EH (cell line): ENCODE results near the gene VASP.
"Not testable (repeated sequence)": the region's sequence is repeated elsewhere in the genome, so short reads cannot be mapped to it uniquely, and the experiment has no call there.

Source experiments
- DNase-seq: peaks from one replicate; pipeline ENCODE4 v3.0.0-alpha.2; 2015; ENCODE audit warnings: low read depth

Gene VASP

DNA sequence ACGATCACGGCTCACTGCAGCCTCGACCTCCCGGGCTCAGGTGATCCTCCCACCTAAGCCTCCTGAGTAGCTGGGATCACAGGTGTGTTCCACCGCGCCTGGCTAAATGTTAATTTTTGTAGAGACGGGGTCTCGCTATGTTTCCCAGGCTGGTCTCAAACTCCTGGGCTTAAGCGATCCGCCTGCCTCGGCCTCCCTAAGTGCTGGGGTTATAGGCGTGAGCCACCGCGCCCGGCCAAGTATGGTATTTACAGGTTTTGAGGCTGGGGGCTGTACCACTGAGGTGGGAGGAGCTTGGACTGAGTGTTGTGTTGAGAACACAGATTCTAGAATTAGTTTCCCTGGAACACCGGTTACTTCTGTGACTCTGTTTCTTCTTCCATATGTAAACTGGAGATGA, 9.5 kb upstream of the VASP start:
- no peak for DNase-seq

GRCh38 chr19:45498411-45499195, 8.7 kb upstream of the VASP start, which contains the start of gene PPM1N:
Gene PPM1N (plus strand): TSS chr19:45498443. CDS start chr19:45498473, 30 bp downstream.
- peak; percentile 25 for DNase-seq

DNA sequence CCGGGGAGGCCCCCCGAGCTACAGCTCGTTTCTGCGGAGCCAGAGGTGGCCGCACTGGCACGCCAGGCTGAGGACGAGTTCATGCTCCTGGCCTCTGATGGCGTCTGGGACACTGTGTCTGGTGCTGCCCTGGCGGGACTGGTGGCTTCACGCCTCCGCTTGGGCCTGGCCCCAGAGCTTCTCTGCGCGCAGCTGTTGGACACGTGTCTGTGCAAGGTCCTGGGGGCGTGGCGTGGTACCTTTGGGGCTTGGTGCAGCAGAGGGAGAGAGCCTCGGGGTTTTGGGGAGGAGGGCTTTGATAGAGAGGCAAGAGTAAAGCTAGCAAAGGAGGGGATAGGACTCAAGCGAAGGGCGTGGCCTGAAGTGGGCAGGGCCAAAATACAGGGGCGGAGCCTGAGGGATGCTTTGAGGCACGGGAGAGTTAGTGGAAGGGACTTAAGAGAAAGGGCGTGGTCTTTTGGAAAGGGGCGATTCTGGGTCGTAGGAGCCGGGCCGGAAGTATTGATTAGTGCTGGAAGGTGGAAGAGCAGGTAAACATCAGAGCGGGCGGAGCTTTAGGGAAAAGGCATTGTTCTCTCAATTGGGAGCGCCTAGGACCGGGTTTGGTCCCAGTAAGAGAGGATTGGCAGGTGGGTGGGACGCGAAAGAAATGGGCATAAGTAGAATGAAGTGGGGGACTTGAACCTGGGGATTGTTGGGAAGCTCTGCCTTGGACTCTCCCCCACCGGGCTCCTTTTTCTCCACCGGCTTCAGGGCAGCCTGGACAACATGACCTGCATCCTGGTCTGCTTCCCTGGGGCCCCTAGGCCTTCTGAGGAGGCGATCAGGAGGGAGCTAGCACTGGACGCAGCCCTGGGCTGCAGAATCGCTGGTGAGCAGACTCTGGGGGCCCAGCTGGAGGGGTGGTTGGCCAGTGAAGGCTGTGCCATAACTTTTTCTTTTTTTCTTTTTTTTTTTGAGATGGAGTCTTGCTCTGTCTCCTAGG, 7.8 kb upstream of the VASP start:
- DNase-seq, result peak; percentile 56

- DNase-seq, result peak; percentile 60
These were observed 6.2 kb upstream of the VASP start for GRCh38 chr19:45500918-45501729.

GRCh38 chr19:45501730-45502014, 5.6 kb upstream of the VASP start:
- no peak for DNase-seq

DNA sequence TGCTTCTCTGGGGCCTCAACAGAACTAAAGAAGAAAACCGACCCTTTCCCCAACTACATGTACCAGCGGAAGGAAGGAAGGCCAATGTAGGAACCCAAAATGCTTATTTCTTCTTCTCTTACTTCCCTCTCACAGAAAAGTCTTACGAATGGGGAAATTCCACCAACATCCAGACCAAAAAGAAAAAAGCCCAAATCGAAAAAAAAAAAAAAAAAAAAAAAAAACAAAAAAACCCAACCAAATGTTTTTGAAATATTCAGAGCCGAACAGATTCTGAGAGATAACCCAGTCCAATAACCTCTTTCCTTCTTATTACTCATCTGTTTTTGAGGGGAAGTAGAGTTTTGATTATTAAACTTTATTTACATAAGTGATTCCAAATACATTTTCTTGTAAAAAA, 5.2 kb upstream of the VASP start:
- no peak for DNase-seq

- DNase-seq, result no peak
These were observed 3.4 kb upstream of the VASP start for GRCh38 chr19:45503909-45504308.

- DNase-seq, result peak; percentile 70
These were observed 1.9 kb upstream of the VASP start for GRCh38 chr19:45505151-45505995.

DNA sequence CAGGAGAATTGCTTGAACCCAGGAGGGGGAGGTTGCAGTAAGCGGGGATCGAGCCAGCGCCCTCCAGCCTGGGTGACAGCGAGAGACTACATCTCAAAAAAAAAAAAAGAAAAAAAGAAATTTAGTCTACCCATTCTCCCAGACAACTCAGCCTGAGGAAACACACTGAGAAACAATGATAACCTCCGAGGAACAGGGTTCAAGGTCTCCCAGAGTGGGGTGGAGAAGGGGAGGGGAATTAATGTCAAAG, 1.4 kb upstream of the VASP start:
- no peak for DNase-seq

- peak; percentile 91 for DNase-seq
These were observed 862 bp upstream of the VASP start for GRCh38 chr19:45506246-45506988.

GRCh38 chr19:45507872-45508416, 665 bp downstream of the VASP start:
- DNase-seq, result peak; percentile 46

DNA sequence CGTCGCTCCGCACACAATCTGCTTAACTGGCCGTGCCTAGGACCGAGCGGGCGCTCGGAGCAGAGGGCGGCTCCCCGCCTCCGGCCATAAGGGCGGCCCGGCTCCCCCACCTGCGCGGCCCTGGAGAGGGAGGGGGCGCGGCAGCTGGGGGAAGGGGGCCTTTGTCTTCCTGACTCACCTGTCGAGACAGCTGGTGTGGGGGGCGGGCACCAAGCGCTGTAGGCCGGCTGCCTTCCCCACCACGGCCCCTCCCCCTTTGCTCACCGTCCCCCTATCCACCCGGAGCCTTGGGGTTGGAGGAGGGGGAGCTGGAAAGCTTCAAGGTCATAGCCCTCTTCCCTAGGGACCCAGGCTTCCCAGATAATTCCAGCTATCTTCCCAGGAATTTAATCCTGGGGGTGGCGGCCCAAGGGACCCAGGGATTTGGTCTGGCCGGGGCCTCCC, 1.2 kb downstream of the VASP start:
- peak; percentile 57 for DNase-seq

DNA sequence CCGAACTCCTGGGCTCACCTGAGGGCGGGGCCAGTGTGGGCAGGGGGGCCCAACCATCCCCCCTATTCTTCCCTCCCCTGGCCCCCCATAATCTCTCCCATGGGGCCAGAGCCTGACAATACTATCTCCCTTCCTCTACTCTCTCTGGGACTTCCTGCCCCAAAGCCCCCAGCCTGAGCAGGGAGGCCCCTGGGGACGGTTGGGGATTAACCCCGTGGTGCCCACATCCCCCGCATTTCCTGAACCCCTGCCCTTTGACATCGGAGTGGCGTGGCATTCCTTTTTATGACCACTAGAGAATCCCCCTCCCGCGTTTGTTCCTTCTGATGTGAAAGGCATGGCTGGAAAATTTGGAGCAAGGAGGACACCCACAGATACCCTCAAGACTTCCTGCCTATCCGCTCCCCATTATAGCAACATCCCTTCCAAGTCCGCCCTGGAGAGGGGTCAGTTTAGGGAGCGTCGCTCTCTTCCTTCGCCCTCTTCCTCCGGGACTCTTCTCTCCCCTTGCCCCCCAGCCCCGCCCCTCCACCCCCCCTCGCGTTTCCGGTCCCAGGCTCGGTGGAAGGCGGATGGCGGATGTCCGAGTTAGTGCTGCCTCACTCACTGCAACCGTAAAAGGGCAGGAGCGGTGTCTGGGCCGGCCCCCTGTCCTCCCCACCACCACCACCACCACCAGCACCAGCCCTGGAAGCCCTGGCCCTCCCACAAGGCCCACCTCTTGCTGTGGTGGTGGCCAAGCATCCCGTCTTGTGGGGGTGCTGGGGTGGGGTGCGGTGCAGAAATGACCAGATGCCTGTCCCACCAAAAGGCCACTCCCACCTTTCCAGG, 1.8 kb downstream of the VASP start:
- peak; percentile 91 for DNase-seq

GRCh38 chr19:45509692-45510015, 2.4 kb downstream of the VASP start:
- no peak for DNase-seq

DNA sequence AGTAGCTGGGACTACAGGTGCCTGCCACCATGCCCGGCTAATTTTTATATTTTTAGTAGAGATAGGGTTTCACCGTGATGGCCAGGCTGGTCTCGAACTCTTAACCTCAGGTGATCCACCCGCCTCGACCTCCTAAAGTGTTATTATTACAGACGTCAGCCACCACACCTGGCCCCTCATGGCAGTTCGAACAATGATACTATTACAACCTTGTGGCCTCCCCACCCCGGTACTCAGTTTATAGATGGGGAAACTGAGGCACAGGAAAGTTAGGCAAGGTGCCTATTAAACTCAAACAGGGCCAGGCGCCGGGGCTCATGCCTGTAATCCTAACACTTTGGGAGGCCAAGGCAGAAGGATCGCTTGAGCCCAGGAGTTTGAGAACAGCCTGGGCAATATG, 3.1 kb downstream of the VASP start:
- not testable (repeated sequence) for DNase-seq

DNA sequence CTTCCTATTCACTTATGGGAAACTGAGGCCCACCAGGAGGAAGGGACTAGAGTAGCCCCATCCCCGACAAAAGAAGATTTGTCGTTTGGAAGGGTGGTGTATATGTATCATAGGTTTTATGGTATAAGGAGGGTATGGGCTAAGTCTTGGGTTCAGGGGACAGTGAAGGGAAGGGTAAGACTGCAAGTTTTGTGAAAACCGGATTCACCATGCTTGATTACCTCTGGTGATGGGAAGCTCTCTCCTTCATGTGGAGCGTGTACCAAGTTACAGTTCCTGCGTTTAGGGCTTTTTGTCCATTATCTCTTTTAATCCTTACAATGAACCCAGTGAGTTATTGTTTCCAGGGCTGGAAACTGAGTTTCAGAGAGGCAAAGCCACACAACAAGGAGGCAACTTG, 3.8 kb downstream of the VASP start:
- no peak for DNase-seq

GRCh38 chr19:45512881-45513483, 5.7 kb downstream of the VASP start:
- DNase-seq, result no peak

DNA sequence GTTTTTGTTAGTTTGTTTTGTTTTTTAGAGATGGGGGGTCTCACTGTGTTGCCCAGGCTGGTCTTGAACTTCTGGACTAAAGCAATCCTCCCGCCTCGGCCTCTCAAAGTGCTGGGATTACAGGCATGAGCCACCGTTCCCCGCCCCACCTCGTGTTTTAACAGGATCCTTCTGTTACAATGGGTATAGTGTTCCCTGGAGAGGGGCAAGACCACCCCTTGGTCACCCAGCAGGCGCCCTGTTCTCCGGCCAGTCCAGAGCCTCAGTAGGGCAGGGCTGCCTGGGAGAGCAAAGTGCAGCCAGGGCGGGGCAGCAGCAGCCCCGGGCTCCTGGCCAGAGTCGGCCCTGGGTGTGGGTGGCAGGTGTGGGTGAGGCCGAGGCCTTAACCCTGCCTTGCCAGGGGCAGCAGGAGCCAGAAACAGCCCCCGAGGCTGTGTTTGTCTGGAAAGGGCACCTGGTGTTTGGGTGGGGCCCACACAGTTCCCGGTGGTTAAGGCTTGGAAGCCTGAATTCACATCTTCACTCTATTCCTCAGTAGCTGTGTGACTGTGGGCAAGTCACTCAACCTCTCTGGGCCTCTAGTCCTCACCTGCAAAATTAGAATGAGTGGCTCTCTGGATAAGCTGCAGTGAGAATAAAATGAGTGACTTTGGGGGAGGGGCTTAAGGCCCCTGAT, 7.2 kb downstream of the VASP start:
- no peak for DNase-seq
